ENCODE measurements around the gene DSCAML1. TPM values are rescaled to one million over a fixed set of nuclear protein-coding genes. Genes with fewer than 3 reads are reported as not detected.

Gene DSCAML1
- total and polyA plus RNA-seq, 9 of the 15 experiments (the other 6 are each of a cell fraction or from before 2014, with no cell fraction given) = not detected

GRCh38 chr11:117793583-117793982, 3.4 kb downstream of the DSCAML1 start (continued):
- TF ChIP-seq RREB1 (CRISPR knock-in tag; IDR thresholded peaks at IDR 0.05) = no peak
- TF ChIP-seq KLF16 (IDR thresholded peaks at IDR 0.05) = no peak
- no peak for TF ChIP-seq HMGXB4 (CRISPR knock-in tag; IDR thresholded peaks at IDR 0.05)

Measured in K562 (cell line).